ENCODE measurements around the gene INIP.

INIP gene

DNA sequence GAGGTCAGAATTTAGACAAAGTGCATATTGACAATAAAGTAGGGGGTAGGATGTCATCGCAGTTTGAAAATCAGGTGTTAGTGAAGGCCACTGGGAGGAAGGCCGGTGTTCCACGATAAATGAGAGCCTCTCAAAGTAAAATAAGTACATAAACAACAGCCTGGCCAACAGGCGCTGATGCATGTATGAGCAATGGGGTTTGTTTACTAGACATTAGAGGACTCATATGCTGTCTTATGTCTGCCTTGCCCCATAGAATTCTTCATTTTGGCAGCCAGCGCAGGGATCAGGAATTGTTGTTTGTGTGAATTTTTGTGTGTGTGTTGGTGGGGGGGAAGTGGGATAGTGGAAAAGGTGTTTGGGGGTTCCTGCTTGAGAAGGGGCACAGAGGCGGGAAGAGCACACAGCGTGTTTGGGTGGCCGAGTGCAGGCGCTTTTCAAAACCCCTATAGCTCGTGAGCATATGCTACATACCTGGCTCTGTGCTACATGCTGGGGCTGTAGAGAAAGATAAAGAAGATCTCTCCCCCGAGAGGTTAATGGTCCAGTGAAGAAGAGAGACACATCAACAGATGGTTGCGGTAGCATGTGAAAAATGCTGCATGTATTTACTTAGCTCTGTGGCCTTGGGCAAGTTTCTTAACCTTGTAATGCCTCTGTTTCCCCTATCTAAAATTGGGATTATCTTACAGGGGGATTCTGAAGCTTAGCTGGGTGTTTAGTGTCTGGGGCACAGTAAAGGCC lies 44.2 kb upstream of the INIP start:
- no peak for DNase-seq (ENCODE audit: low read depth, low spot score)
- ChIA-PET CTCF (interaction anchor here (1.1 to 1.2 kb wide), 2 partner anchors 9 to 12 kb away, joined by 3 read pairs; no protein-coding TSS in a partner anchor), POLR2A (no interaction called here)
- TF ChIP-seq, protein P1, sequence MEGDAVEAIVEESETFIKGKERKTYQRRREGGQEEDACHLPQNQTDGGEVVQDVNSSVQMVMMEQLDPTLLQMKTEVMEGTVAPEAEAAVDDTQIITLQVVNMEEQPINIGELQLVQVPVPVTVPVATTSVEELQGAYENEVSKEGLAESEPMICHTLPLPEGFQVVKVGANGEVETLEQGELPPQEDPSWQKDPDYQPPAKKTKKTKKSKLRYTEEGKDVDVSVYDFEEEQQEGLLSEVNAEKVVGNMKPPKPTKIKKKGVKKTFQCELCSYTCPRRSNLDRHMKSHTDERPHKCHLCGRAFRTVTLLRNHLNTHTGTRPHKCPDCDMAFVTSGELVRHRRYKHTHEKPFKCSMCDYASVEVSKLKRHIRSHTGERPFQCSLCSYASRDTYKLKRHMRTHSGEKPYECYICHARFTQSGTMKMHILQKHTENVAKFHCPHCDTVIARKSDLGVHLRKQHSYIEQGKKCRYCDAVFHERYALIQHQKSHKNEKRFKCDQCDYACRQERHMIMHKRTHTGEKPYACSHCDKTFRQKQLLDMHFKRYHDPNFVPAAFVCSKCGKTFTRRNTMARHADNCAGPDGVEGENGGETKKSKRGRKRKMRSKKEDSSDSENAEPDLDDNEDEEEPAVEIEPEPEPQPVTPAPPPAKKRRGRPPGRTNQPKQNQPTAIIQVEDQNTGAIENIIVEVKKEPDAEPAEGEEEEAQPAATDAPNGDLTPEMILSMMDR (IDR thresholded peaks at IDR 0.05; ENCODE audit: insufficient read depth, low read length, missing control alignments): no peak
- H3K4me3 ChIP-seq (ENCODE audit: low read depth, low read length): no peak overlapping the region

DNA sequence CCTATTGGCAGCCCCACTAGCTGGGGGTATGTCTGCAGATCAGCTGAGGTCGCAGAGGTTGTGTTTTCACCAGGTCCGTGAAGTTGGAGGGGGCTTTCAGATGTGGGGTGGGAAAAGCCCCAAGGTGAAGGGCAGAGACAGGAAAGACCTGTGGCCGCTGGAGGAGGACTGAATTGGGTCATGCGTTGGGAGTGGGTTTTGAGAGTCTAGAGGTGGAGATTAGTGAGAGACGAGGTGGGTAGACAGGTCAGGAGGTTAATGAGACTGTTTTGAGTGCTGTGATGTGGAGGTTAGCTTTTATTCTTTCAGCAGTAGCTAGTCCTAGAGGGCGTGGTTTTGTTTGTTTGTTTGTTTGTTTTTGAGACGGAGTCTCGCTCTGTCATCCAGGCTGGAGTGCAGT lies 42.9 kb upstream of the INIP start:
- DNase-seq (ENCODE audit: low read depth, low spot score): no peak
- POLR2A ChIA-PET: no interaction called here
- TF ChIP-seq, protein P1 (IDR thresholded peaks at IDR 0.05; ENCODE audit: insufficient read depth, low read length, missing control alignments): no peak
- H3K4me3 ChIP-seq (ENCODE audit: low read depth, low read length): no peak overlapping the region
- CTCF ChIA-PET: interaction anchor here (1.2 kb wide), 1 partner anchor 9 kb away, joined by 3 read pairs; no protein-coding TSS in a partner anchor

DNA sequence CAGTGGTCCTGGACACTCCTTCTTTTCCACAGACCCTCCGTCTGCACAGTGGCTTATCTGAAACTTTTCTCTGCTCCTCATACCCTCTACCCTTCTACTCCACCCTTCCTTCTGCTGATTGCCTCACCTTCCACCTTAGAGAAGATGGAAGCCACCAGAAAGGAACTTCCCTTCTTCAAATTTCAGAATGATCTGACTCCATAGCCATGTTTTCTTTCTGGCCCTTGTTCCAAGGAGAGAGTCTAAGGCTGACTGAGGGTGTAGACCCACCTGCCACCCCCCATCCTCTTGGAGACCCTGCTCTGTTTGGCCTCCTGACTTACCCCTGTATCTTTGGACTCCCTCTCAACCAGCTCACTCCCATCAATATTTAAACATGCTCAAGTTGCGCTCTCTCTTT lies 40.0 kb upstream of the INIP start:
- ChIA-PET CTCF (no interaction called here), POLR2A (no interaction called here)
- TF ChIP-seq, protein P1 (IDR thresholded peaks at IDR 0.05; ENCODE audit: insufficient read depth, low read length, missing control alignments): no peak
- no peak overlapping the region for H3K4me3 ChIP-seq (ENCODE audit: low read depth, low read length)
- no peak for DNase-seq (ENCODE audit: low read depth, low spot score)

DNA sequence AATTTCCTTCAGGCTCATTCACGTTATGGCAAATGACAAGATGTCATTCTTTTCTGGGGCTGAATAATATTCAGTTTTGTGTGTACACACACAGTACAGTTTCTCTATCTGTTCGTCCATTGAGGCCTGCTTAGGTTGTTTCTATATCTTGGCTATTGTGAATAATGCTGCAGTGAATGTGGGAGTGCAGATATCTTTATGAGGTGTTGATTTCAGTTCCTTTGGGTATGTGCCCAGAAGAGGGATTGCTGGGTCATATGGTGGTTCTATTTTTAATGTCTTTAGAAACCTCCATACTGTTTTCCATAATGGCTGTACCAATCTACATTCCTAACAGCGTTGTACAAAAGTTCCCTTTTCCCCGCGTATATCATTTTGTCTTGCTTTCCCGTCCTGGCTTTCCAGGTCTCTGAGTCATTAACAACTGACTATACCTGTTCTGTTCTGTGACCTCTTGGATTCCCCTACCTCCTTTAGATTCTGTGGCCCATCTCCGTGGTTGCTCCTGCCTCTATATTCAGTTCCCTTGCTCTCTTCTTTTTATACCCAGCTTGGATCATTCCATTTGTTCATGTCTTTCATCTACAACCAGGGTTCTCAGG lies 39.5 kb upstream of the INIP start:
- TF ChIP-seq, protein P1 (IDR thresholded peaks at IDR 0.05; ENCODE audit: insufficient read depth, low read length, missing control alignments): no peak
- no peak for DNase-seq (ENCODE audit: low read depth, low spot score)
- no peak overlapping the region for H3K4me3 ChIP-seq (ENCODE audit: low read depth, low read length)
- ChIA-PET POLR2A (no interaction called here), CTCF (no interaction called here)

DNA sequence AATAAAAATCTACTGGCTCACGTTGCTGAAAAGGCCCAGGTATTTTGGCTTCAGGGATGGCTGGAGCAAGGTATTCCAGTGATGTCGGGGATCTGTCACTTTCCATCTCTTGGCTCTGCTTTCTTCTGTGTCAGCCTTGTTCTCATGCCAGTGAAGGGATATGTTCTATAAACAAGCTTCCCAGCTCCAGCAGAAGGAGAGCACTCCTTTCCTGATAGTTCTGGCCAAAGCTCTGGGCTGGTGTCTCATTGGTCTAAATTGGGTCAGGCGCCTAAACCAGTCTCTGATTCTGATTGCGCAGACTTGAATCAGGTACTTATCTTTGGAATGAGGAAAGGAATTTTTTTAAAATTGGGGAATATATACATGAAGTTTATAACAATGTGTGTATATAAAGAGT lies 37.8 kb upstream of the INIP start:
- DNase-seq (ENCODE audit: low read depth, low spot score): no peak
- H3K4me3 ChIP-seq (ENCODE audit: low read depth, low read length): no peak overlapping the region
- ChIA-PET POLR2A (no interaction called here), CTCF (interaction anchor here (1.3 kb wide), 1 partner anchor 24 kb away, joined by 3 read pairs; no protein-coding TSS in a partner anchor)
- TF ChIP-seq, protein P1 (IDR thresholded peaks at IDR 0.05; ENCODE audit: insufficient read depth, low read length, missing control alignments): no peak

DNA sequence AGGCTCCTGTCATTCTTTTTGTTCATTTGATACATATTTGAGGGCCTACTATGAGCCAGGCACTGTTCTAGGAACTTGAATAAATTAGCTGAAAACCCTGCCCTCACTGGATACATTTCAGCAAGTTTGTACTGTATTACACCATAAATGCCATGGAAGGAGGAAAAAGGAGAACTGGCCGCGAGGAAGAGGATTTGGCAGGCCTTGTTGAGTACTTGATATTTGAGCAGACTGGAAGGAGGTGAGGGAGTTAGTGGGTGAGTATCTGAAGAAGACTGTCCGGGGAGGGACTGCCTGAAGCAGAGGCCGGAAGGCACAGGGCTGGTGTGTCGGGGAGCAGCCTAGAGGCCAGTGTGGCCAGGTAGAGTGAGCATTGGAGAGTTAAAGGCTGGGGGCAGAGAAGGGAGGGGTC lies 37.1 kb upstream of the INIP start:
- DNase-seq (ENCODE audit: low read depth, low spot score): no peak
- CTCF ChIA-PET: interaction anchor here (1.2 to 1.3 kb wide), 2 partner anchors 25 to 65 kb away, joined by 3 read pairs; no protein-coding TSS in a partner anchor

More for the DNA sequence above, 37.1 kb upstream of the INIP start:
- TF ChIP-seq, protein P1 (IDR thresholded peaks at IDR 0.05; ENCODE audit: insufficient read depth, low read length, missing control alignments): no peak
- POLR2A ChIA-PET: interaction anchor here (1.1 kb wide), 1 partner anchor 10 kb away, joined by 4 read pairs; no protein-coding TSS in a partner anchor
- H3K4me3 ChIP-seq (ENCODE audit: low read depth, low read length): no peak overlapping the region

Measured in AG04449 (cell line).